Upper lobe of left lung (tissue), 6 donors: ENCODE measurements around the gene ATP6V1C2. TPM values are rescaled to one million over a fixed set of nuclear protein-coding genes. Genes with fewer than 3 reads are reported as not detected.
A peak's percentile ranks its signal among the peaks of the same experiment; 100 is the strongest.

Experiments
- ATAC-seq, 2 donors: fragments of 200-7000 bp; cut with Tn5 transposase; one replicate each; pipeline ENCODE4 v1.9.1; 2022; ENCODE audit warnings: mild to moderate bottlenecking in 2 of 2, moderate library complexity in 2 of 2; ENCODE audit not compliant: low FRiP score in 2 of 2
- DNase-seq, 2 donors: peaks; one replicate each; pipeline ENCODE4 v3.0.0-alpha.2; 2019 to 2020
- H3K27ac ChIP-seq, 4 donors: fragments of 200-600 bp; sonication (generic); one replicate each; pipeline ENCODE4 v1.5.1; 2016 to 2019
- H3K27me3 ChIP-seq, 4 donors: fragments of 200-600 bp; sonication (generic); one replicate each; pipeline ENCODE4 v1.5.1; 2017 to 2019
- H3K36me3 ChIP-seq, 4 donors: fragments of 200-600 bp; sonication (generic); one replicate each; pipeline ENCODE4 v1.5.1; 2016 to 2019
- H3K4me1 ChIP-seq, 4 donors: fragments of 200-600 bp; sonication (generic); one replicate each; pipeline ENCODE4 v1.5.1; 2018 to 2019
- H3K4me3 ChIP-seq, 4 donors: fragments of 200-600 bp; sonication (generic); one replicate each; pipeline ENCODE4 v1.5.1; 2017 to 2019; ENCODE audit warnings: mild to moderate bottlenecking in 2 of 4, moderate library complexity in 1 of 4
- H3K9me3 ChIP-seq, 4 donors: fragments of 200-600 bp; sonication (generic); one replicate each; pipeline ENCODE4 v1.5.1; 2018 to 2019
- EP300 ChIP-seq, 4 donors: sonication (generic); formaldehyde crosslinking; IDR thresholded peaks; one replicate each; pipeline ENCODE4 v1.5.1; 2017; ENCODE audit warnings: antibody characterized with exemption in 4 of 4, control low read depth in 2 of 4
- POLR2A ChIP-seq, 4 donors: fragments of 450-650 bp; IDR thresholded peaks; one replicate each; pipeline ENCODE4 v1.5.1; 2016 to 2017; ENCODE audit warnings: antibody characterized with exemption in 4 of 4, mild to moderate bottlenecking in 2 of 4
- POLR2AphosphoS5 ChIP-seq, 2 donors: sonication (generic); formaldehyde crosslinking; IDR thresholded peaks; one replicate each; pipeline ENCODE4 v1.5.1; 2017; ENCODE audit warnings: antibody characterized with exemption in 2 of 2
- WGBS, 2 donors: methylation state at CpG; one replicate each; pipeline ENCODE4 v1.1.5; 2017 to 2018; 5-methylcytosine and 5-hydroxymethylcytosine counted together
- total RNA-seq, 6 donors: library from RNA; depleted of rRNA in 4 of 6; stranded (reverse); fragments of >200 nt in 4 of 6; gene quantifications; one replicate each; pipeline versions ENCODE4 v1.1.0 to v1.2.1, GENCODE V29; 2016 to 2021
- TF ChIP-seq, protein P1 (sequence below), 6 experiments: fragments of 450-650 bp in 4 of 6; fragments of 200-600 bp in 2 of 6; sonication (generic) in 2 of 6; IDR thresholded peaks; one replicate each; pipeline ENCODE4 v1.5.1; 2016 to 2019; ENCODE audit warnings: antibody characterized with exemption in 6 of 6
- donor health status: DM: no; HTN: no; CAD: no; lungs with moderate emphysema.
- donor health status: DM: no; HTN: yes; CAD: no; lungs with severe emphysema.

The ATP6V1C2 gene
- total RNA-seq, 6 donors from 2014 or later, result 0.81 to 92.2 (median 2.4) TPM

DNA sequence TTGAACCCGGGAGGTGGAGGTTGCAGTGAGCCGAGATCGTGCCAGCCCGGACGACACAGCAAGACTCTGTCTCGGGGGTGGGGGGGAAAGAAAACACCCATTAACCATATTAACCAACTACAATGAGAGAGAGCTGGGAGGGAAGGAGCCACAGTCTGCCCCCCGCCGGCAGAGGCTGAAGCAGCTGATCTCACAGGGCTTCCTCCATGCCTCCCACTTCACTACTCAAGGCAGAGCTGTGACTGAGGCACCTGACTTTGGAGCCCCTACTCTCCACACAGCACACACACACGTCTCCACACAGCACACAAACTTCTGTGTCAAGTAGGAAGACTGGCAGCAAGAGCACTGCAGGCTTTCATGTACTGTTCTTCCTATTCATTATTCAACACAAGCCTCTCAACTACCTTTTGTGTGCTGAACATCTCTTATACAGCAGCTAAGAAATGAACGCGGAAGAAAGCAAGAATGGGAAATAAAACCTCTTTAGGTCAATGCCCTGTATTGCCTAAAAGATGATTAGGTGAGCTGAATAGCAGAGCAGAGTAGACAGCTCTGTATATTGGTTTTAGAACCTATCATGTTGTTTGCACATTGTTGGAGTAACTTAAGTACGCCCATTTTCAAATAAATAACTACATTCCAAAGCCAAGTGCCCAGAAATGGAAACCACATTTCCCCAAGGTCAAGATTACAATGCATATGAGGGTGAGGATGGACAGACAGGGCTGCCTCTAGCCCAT lies 65.0 kb downstream of the ATP6V1C2 start:
- peak; percentile 23 to 85 for ATAC-seq
- Histone ChIP-seq H3K4me1 (peaks cover 0 to 17% (median 7%) of the 10 kb centered on the region in 4 donors), H3K27ac (peak overlapping the region in 3 of 4 donors; percentile 27 to 57 (median 38)), H3K36me3 (peaks cover 22 to 99% (median 81%) of the 10 kb centered on the region in 4 donors), H3K4me3 (no peak overlapping the region), H3K27me3 (no peaks in the 10 kb centered on the region), H3K9me3 (no peaks in the 10 kb centered on the region)
- peak in 1 of 2 donors; percentile 50 for DNase-seq
- TF ChIP-seq, protein P1, sequence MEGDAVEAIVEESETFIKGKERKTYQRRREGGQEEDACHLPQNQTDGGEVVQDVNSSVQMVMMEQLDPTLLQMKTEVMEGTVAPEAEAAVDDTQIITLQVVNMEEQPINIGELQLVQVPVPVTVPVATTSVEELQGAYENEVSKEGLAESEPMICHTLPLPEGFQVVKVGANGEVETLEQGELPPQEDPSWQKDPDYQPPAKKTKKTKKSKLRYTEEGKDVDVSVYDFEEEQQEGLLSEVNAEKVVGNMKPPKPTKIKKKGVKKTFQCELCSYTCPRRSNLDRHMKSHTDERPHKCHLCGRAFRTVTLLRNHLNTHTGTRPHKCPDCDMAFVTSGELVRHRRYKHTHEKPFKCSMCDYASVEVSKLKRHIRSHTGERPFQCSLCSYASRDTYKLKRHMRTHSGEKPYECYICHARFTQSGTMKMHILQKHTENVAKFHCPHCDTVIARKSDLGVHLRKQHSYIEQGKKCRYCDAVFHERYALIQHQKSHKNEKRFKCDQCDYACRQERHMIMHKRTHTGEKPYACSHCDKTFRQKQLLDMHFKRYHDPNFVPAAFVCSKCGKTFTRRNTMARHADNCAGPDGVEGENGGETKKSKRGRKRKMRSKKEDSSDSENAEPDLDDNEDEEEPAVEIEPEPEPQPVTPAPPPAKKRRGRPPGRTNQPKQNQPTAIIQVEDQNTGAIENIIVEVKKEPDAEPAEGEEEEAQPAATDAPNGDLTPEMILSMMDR (IDR thresholded peaks at IDR 0.05), result no peak
- TF ChIP-seq POLR2AphosphoS5 (IDR thresholded peaks at IDR 0.05) (no peak), POLR2A (IDR thresholded peaks at IDR 0.05) (no peak), EP300 (IDR thresholded peaks at IDR 0.05) (no peak)
- 64 to 74% methylated on average over 11 to 12 of the region's 12 CpGs for WGBS, 2 donors

GRCh38 chr2:10787176-10787968 lies 65.9 kb downstream of the ATP6V1C2 start:
- WGBS, 2 donors, result 90 to 93% methylated on average over 20 of the region's 20 CpGs

GRCh38 chr2:10788855-10789254 lies 67.4 kb downstream of the ATP6V1C2 start:
- ATAC-seq (no peak), DNase-seq (no peak)
- TF ChIP-seq POLR2A (IDR thresholded peaks at IDR 0.05) (no peak), EP300 (IDR thresholded peaks at IDR 0.05) (no peak), POLR2AphosphoS5 (IDR thresholded peaks at IDR 0.05) (no peak)
- TF ChIP-seq, protein P1 (IDR thresholded peaks at IDR 0.05), result no peak
- Histone ChIP-seq H3K36me3 (peaks cover 16 to 100% (median 81%) of the 10 kb centered on the region in 4 donors), H3K9me3 (no peaks in the 10 kb centered on the region), H3K4me3 (no peak overlapping the region), H3K27ac (no peak overlapping the region), H3K4me1 (peaks cover 0 to 18% (median 7%) of the 10 kb centered on the region in 4 donors), H3K27me3 (no peaks in the 10 kb centered on the region)
- 73 to 86% methylated on average over 8 of the region's 8 CpGs for WGBS, 2 donors

More at GRCh38 chr2:10787176-10787968, 65.9 kb downstream of the ATP6V1C2 start:
- Histone ChIP-seq H3K9me3 (no peaks in the 10 kb centered on the region), H3K4me1 (peaks cover 0 to 18% (median 7%) of the 10 kb centered on the region in 4 donors), H3K36me3 (peaks cover 19 to 99% (median 79%) of the 10 kb centered on the region in 4 donors), H3K4me3 (no peak overlapping the region), H3K27ac (no peak overlapping the region), H3K27me3 (no peaks in the 10 kb centered on the region)
- TF ChIP-seq, protein P1 (IDR thresholded peaks at IDR 0.05), result no peak
- DNase-seq, result no peak
- ATAC-seq, result no peak

GRCh38 chr2:10790228-10790973 lies 69.0 kb downstream of the ATP6V1C2 start:
- DNase-seq (no peak), ATAC-seq (no peak)
- H3K27ac ChIP-seq, result peak overlapping the region; percentile 13 to 59 (median 32)
- TF ChIP-seq, protein P1 (IDR thresholded peaks at IDR 0.05), result no peak
- TF ChIP-seq POLR2A (IDR thresholded peaks at IDR 0.05) (no peak), EP300 (IDR thresholded peaks at IDR 0.05) (no peak), POLR2AphosphoS5 (IDR thresholded peaks at IDR 0.05) (no peak)
- no peaks in the 10 kb centered on the region for H3K27me3 ChIP-seq
- H3K4me1 ChIP-seq, result peaks cover 0 to 18% (median 4%) of the 10 kb centered on the region in 4 donors
- H3K9me3 ChIP-seq, result no peaks in the 10 kb centered on the region
- no peak overlapping the region for H3K4me3 ChIP-seq
- 53 to 87% methylated on average over 6 of the region's 6 CpGs for WGBS, 2 donors
- H3K36me3 ChIP-seq, result peaks cover 12 to 99% (median 82%) of the 10 kb centered on the region in 4 donors
